IPS-15b (cell line): ENCODE measurements around the gene BRINP2.

Experiments
- H3K27me3 ChIP-seq: one replicate; pipeline ENCODE4 v1.6.1; 2013; ENCODE audit warnings: low read length; ENCODE audit not compliant: control insufficient read depth, insufficient read depth
- H3K36me3 ChIP-seq: one replicate; pipeline ENCODE4 v1.6.1; 2013; ENCODE audit warnings: low read length; ENCODE audit not compliant: control insufficient read depth, insufficient read depth
- H3K4me1 ChIP-seq: one replicate; pipeline ENCODE4 v1.6.1; 2013; ENCODE audit warnings: mild to moderate bottlenecking, low read length; ENCODE audit not compliant: control insufficient read depth, insufficient read depth
- H3K4me3 ChIP-seq: one replicate; pipeline ENCODE4 v1.5.1; 2013; ENCODE audit warnings: low read depth, low read length
- H3K9ac ChIP-seq: one replicate; pipeline ENCODE4 v1.6.1; 2013; ENCODE audit warnings: low read depth, mild to moderate bottlenecking, low read length
- H3K9me3 ChIP-seq: one replicate; pipeline ENCODE4 v1.6.1; 2013; ENCODE audit warnings: mild to moderate bottlenecking, low read length; ENCODE audit not compliant: control insufficient read depth, insufficient read depth

The BRINP2 gene

GRCh38 chr1:177283380-177283779 is 112.6 kb downstream of the BRINP2 start:
- Histone ChIP-seq H3K36me3 (no peaks in the 10 kb centered on the region), H3K9me3 (no peaks in the 10 kb centered on the region), H3K4me1 (no peaks in the 10 kb centered on the region), H3K4me3 (no peak overlapping the region), H3K27me3 (no peaks in the 10 kb centered on the region), H3K9ac (no peak overlapping the region)

GRCh38 chr1:177286396-177286795 is 115.6 kb downstream of the BRINP2 start:
- H3K27me3 ChIP-seq = no peaks in the 10 kb centered on the region
- H3K9me3 ChIP-seq = no peaks in the 10 kb centered on the region
- no peaks in the 10 kb centered on the region for H3K36me3 ChIP-seq
- H3K9ac ChIP-seq = no peak overlapping the region
- no peak overlapping the region for H3K4me3 ChIP-seq
- H3K4me1 ChIP-seq = no peaks in the 10 kb centered on the region

- H3K4me1 ChIP-seq = no peaks in the 10 kb centered on the region
- H3K36me3 ChIP-seq = no peaks in the 10 kb centered on the region
- no peaks in the 10 kb centered on the region for H3K27me3 ChIP-seq
- H3K4me3 ChIP-seq = no peak overlapping the region
- no peak overlapping the region for H3K9ac ChIP-seq
- H3K9me3 ChIP-seq = no peaks in the 10 kb centered on the region
Observed at GRCh38 chr1:177287270-177287669, 116.5 kb downstream of the BRINP2 start.

GRCh38 chr1:177287994-177288393 is 117.2 kb downstream of the BRINP2 start:
- no peaks in the 10 kb centered on the region for H3K9me3 ChIP-seq
- H3K9ac ChIP-seq = no peak overlapping the region
- no peak overlapping the region for H3K4me3 ChIP-seq
- H3K36me3 ChIP-seq = no peaks in the 10 kb centered on the region
- H3K27me3 ChIP-seq = no peaks in the 10 kb centered on the region
- no peaks in the 10 kb centered on the region for H3K4me1 ChIP-seq

- no peaks in the 10 kb centered on the region for H3K36me3 ChIP-seq
- H3K9me3 ChIP-seq = no peaks in the 10 kb centered on the region
- no peaks in the 10 kb centered on the region for H3K27me3 ChIP-seq
- H3K4me1 ChIP-seq = no peaks in the 10 kb centered on the region
- no peak overlapping the region for H3K4me3 ChIP-seq
- no peak overlapping the region for H3K9ac ChIP-seq
Observed at GRCh38 chr1:177289532-177289931, 118.8 kb downstream of the BRINP2 start.

- no peaks in the 10 kb centered on the region for H3K4me1 ChIP-seq
- H3K4me3 ChIP-seq = no peak overlapping the region
- no peaks in the 10 kb centered on the region for H3K27me3 ChIP-seq
- H3K9me3 ChIP-seq = no peaks in the 10 kb centered on the region
- H3K36me3 ChIP-seq = no peaks in the 10 kb centered on the region
- H3K9ac ChIP-seq = no peak overlapping the region
Observed at GRCh38 chr1:177300431-177300830, 129.7 kb downstream of the BRINP2 start.

GRCh38 chr1:177301425-177302124 is 130.8 kb downstream of the BRINP2 start:
- H3K4me3 ChIP-seq = no peak overlapping the region
- H3K27me3 ChIP-seq = no peaks in the 10 kb centered on the region
- no peak overlapping the region for H3K9ac ChIP-seq
- no peaks in the 10 kb centered on the region for H3K36me3 ChIP-seq
- no peaks in the 10 kb centered on the region for H3K9me3 ChIP-seq
- H3K4me1 ChIP-seq = no peaks in the 10 kb centered on the region

GRCh38 chr1:177302357-177303044 is 131.7 kb downstream of the BRINP2 start:
- Histone ChIP-seq H3K4me1 (no peaks in the 10 kb centered on the region), H3K27me3 (no peaks in the 10 kb centered on the region), H3K9ac (no peak overlapping the region), H3K36me3 (no peaks in the 10 kb centered on the region), H3K4me3 (no peak overlapping the region), H3K9me3 (no peaks in the 10 kb centered on the region)

GRCh38 chr1:177305040-177306018 is 134.6 kb downstream of the BRINP2 start:
- Histone ChIP-seq H3K4me3 (no peak overlapping the region), H3K36me3 (no peaks in the 10 kb centered on the region), H3K27me3 (no peaks in the 10 kb centered on the region), H3K4me1 (no peaks in the 10 kb centered on the region), H3K9ac (no peak overlapping the region), H3K9me3 (no peaks in the 10 kb centered on the region)

GRCh38 chr1:177306019-177306415 is 135.3 kb downstream of the BRINP2 start:
- H3K36me3 ChIP-seq = no peaks in the 10 kb centered on the region
- no peak overlapping the region for H3K4me3 ChIP-seq
- H3K9ac ChIP-seq = no peak overlapping the region
- H3K9me3 ChIP-seq = no peaks in the 10 kb centered on the region
- H3K4me1 ChIP-seq = no peaks in the 10 kb centered on the region
- H3K27me3 ChIP-seq = no peaks in the 10 kb centered on the region

- no peak overlapping the region for H3K9ac ChIP-seq
- H3K4me1 ChIP-seq = no peaks in the 10 kb centered on the region
- H3K4me3 ChIP-seq = no peak overlapping the region
- H3K9me3 ChIP-seq = no peaks in the 10 kb centered on the region
- no peaks in the 10 kb centered on the region for H3K27me3 ChIP-seq
- no peaks in the 10 kb centered on the region for H3K36me3 ChIP-seq
Observed at GRCh38 chr1:177306981-177307380, 136.2 kb downstream of the BRINP2 start.
